AG04449 (cell line): ENCODE results near the gene LRRC23.

Source experiments
- CTCF ChIA-PET: fragments of 350-600 bp; formaldehyde crosslinking; extraction: SDS; loops from one replicate; lab custom pipeline; 2021; ENCODE audit warnings: antibody characterized with exemption; lab: Yijun Ruan, JAX
- POLR2A ChIA-PET: fragments of 400-600, 350-600 bp; formaldehyde crosslinking; extraction: SDS; loops from one replicate; lab custom pipeline; 2020; ENCODE audit warnings: antibody characterized with exemption, inconsistent platforms; lab: Yijun Ruan, JAX
- DNase-seq: peaks from one replicate; pipeline ENCODE4 v3.0.0-alpha.2; 2010; ENCODE audit warnings: low read depth, low spot score
- H3K4me3 ChIP-seq: 2 replicates; pipeline ENCODE4 v1.5.1; 2011; ENCODE audit warnings: low read depth, mild to moderate bottlenecking, control low read depth, low read length
- CTCF ChIP-seq: IDR thresholded peaks from one replicate; pipeline ENCODE4 v1.5.1; 2011; ENCODE audit warnings: mild to moderate bottlenecking, moderate library complexity, low read length, control low read depth, inconsistent platforms; ENCODE audit not compliant: insufficient read depth; ENCODE audit errors: missing control alignments

LRRC23 gene

DNA sequence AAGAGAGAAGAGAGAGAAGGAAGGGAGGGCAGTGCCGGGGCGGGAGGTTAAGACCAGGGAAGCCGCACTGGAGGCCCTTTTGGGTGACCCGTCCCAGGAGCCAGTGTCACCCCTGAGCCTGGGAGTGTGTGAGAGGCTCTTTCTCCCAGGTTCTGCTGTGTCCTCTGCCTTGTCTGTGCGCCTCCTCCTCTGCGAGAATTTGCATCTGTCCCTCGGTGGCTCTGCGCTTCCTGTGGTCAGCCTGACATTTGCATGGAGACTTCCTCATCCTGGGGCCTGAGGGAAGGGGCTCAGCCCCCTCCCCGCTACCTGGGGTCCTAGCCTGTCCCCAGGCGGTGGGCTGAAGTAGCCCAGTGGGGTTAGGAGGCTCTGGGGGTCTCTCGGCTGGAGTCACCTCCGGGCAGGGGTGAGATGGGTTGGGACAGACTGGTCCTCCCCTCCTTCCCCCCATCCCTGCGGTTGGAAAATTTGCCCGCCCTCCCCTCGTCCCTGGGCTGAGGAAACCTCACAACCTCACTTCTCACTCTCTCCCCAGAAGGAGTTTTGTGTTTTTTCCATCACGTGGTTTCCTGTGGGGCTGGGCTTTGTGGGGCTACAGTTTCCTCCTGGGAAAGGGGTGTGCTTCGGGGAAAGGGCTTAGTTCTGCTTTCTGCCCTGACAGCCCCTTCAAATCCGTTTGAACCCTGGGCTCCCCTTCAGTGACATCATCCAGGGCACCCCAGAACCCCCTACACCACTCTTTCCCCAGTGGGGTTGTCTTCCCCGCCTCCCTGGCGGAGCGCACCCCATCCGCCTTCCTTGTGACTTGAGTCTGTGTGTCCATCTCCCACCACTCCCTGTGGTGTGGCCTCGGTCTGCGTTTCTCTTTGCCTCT, 49.1 kb downstream of the LRRC23 start:
- ChIA-PET POLR2A (no interaction called here), CTCF (interaction anchor here (0.8 to 13.5 kb wide), 7 partner anchors 6 to 155 kb away, joined by 3 to 226 read pairs (median 6); partner anchors contain the start of genes C12orf57, C1R, C1RL and PTPN6)
- TF ChIP-seq CTCF, result no peak
- no peak for DNase-seq
- H3K4me3 ChIP-seq, result no peak overlapping the region

DNA sequence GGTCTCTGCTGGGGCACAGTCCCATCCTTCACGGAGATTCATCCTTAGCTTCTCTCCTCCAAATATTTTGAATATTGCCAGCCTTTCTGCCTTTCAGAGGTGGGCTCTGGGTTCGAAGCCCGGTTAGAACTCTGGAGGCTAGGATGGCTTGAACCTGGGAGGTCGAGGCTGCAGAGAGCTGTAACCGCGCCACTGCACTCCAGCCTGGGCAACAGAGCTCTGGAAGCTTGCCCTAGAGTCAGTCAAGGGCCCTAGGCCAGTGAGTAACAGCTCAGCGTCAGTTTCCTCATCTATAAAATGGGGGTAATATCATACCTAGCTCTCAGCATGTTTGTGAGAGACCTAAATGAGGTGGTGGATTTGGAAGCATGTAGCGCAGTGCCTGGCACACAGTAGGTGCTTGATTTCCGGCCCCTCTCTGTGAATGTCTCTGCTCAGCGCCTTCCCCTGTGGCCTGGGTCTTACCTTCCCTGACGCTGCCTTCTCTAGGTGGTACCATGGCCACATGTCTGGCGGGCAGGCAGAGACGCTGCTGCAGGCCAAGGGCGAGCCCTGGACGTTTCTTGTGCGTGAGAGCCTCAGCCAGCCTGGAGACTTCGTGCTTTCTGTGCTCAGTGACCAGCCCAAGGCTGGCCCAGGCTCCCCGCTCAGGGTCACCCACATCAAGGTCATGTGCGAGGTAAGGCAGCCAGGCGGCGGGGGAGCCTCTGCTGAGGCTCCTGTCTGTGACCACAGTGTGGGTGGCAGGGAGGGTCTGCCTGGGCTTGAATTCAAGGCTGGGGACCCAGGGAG, 49.9 kb downstream of the LRRC23 start:
- no peak overlapping the region for H3K4me3 ChIP-seq
- no peak for DNase-seq
- ChIA-PET POLR2A (no interaction called here), CTCF (interaction anchor here (0.8 to 13.5 kb wide), 5 partner anchors 7 to 155 kb away, joined by 3 to 226 read pairs (median 5); partner anchors contain the start of genes C12orf57, C1RL, PTPN6 and RNU7-1)
- TF ChIP-seq CTCF, result no peak

DNA sequence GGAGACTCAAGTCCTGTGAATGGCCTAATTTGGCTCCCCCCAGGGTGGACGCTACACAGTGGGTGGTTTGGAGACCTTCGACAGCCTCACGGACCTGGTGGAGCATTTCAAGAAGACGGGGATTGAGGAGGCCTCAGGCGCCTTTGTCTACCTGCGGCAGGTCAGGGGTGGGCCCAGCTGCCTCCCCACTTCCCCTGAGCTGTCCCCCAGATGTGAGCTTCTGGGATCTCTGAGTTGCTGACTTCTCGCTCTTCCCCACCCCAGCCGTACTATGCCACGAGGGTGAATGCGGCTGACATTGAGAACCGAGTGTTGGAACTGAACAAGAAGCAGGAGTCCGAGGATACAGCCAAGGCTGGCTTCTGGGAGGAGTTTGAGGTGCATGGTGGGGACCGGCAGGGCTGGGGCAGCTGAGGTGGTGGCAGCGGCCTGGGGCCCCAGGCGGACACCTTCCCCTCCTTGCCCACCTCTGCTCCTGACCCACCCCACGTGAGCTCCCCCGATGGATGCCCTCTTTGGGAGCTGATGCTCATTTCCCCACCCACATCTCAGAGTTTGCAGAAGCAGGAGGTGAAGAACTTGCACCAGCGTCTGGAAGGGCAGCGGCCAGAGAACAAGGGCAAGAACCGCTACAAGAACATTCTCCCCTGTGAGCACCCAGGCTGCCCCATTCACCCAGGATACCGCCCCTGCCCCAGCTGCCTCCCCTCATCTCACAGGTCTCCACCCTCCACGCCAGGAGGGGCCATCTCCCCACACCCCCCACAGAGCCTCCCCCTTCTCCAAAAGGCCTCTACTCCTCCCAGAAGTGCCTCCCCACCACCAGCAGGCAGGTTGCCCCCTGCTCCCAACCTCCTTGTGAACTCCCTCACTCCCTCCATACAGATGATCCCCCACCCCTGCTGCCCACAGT, 50.7 kb downstream of the LRRC23 start:
- DNase-seq, result no peak
- CTCF ChIA-PET, result interaction anchor here (0.7 to 13.5 kb wide), 6 partner anchors 8 to 31 kb away, joined by 3 to 226 read pairs (median 6); partner anchors contain the start of genes C12orf57, PTPN6 and RNU7-1
- TF ChIP-seq CTCF, result no peak
- POLR2A ChIA-PET, result interaction anchor here (0.9 kb wide), 1 partner anchor 11 kb away, joined by 7 read pairs; the partner anchor contains the start of genes C12orf57 and RNU7-1
- no peak overlapping the region for H3K4me3 ChIP-seq

- no peak overlapping the region for H3K4me3 ChIP-seq
- TF ChIP-seq CTCF, result no peak
- ChIA-PET CTCF (interaction anchor here (0.7 to 13.5 kb wide), 7 partner anchors 8 to 156 kb away, joined by 3 to 226 read pairs (median 6); partner anchors contain the start of genes C12orf57, PTPN6 and RNU7-1), POLR2A (interaction anchor here (0.9 kb wide), 1 partner anchor 12 kb away, joined by 7 read pairs; the partner anchor contains the start of genes C12orf57 and RNU7-1)
- no peak for DNase-seq
Measured at GRCh38 chr12:6956021-6956727, 51.6 kb downstream of the LRRC23 start.

GRCh38 chr12:6957151-6957701, 52.6 kb downstream of the LRRC23 start:
- DNase-seq, result no peak
- POLR2A ChIA-PET, result interaction anchor here (0.7 kb wide), 1 partner anchor 14 kb away, joined by 3 read pairs; the partner anchor contains the start of genes C12orf57 and RNU7-1
- CTCF ChIA-PET, result interaction anchor here (1.4 to 13.5 kb wide), 6 partner anchors 8 to 155 kb away, joined by 3 to 226 read pairs (median 8); partner anchors contain the start of genes C12orf57, PTPN6 and RNU7-1
- TF ChIP-seq CTCF, result no peak
- H3K4me3 ChIP-seq, result no peak overlapping the region
